Measurements from ENCODE around the gene TRIM77.
"Not testable (repeated sequence)": the region's sequence is repeated elsewhere in the genome, so short reads cannot be mapped to it uniquely, and the experiment has no call there.

The TRIM77 gene, protein sequence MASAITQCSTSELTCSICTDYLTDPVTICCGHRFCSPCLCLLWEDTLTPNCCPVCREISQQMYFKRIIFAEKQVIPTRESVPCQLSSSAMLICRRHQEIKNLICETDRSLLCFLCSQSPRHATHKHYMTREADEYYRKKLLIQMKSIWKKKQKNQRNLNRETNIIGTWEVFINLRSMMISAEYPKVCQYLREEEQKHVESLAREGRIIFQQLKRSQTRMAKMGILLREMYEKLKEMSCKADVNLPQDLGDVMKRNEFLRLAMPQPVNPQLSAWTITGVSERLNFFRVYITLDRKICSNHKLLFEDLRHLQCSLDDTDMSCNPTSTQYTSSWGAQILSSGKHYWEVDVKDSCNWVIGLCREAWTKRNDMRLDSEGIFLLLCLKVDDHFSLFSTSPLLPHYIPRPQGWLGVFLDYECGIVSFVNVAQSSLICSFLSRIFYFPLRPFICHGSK

GRCh38 chr11:89709999-89710398, at the start of gene TRIM77:
TRIM77 (plus strand) TSS chr11:89710299; CDS start chr11:89710299, 0 bp downstream.
- not testable (repeated sequence) for DNase-seq (ENCODE audit: low read depth in 4 of 4, low spot score in 1 of 4)

GRCh38 chr11:89667001-89667400, 43.1 kb upstream of the TRIM77 start:
- DNase-seq (ENCODE audit: low read depth in 4 of 4, low spot score in 1 of 4), result no peak

GRCh38 chr11:89668158-89668557, 41.9 kb upstream of the TRIM77 start:
- DNase-seq (ENCODE audit: low read depth in 4 of 4, low spot score in 1 of 4), result not testable (repeated sequence)

- DNase-seq (ENCODE audit: low read depth in 4 of 4, low spot score in 1 of 4), result not testable (repeated sequence)
These were observed 40.5 kb upstream of the TRIM77 start for GRCh38 chr11:89669586-89669985.

DNA sequence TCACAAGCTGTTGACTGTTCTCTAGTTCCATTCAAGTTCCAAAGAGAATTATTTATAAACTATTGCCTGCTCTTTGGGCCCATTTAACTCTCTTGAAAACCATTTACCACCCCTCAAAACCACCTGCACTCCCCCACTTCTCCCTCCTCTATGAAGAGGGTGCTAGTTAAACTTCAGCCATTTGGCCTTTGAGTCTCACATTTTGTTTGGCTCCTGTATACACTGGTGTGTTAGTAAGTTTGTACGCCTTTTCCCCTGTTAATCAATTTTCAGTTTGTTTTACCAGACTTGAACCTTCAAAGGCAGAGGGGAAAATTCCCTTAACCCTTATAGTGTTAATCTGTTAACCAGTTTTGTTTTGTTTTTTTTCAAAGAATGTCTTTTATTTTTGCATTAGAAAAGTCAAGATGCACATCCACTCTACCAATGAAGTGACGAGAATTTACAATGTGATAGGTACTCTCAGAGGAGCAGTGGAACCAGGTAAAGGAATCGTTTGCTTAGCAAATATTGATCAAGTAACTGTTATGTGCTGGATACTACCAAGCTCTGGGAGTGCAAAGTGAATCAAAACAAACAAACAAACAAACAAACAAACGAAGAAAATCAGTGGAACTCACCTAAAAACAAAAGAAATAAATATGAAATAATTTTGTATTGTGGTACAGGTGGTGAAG, 40.0 kb upstream of the TRIM77 start:
- DNase-seq (ENCODE audit: low read depth in 4 of 4, low spot score in 1 of 4), result not testable (repeated sequence)

DNA sequence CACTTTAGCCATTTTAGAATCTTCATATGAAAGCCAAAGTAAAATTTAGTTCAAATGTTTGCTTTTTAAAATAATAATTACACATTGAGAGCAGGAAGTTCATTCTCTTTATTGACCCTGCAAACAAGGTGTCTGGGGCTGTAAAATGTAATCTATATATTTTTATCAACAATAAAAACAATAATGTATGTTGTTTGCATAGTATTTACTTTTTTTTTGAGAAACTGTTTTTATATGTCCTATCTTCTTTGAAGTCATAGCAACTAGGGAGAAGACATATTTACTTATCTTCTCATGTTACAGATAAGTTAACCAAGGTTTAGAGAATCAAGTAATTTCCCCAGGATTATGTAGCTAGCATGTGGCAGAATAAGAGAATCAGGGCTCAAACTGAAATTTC, 37.6 kb upstream of the TRIM77 start:
- DNase-seq (ENCODE audit: low read depth in 4 of 4, low spot score in 1 of 4), result not testable (repeated sequence)

DNA sequence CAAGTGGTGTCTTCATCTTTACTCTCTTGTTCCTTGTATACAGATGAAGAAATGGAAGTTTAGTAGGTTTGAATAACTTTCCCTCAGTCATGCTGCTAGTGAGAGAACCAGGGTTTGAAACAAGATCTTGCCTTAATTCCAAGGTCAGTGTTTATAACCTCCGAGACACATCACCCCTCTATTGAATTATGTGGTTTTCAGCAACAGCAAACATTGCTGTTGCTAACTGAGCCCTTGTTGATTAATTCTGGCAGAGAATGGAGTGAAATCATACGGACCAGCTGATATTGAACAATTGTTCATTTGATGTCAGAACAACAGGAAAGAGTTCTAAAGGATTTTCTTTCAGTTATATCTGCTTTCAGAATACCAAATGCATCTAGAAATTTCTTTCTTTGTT, 36.7 kb upstream of the TRIM77 start:
- not testable (repeated sequence) for DNase-seq (ENCODE audit: low read depth in 4 of 4, low spot score in 1 of 4)

- not testable (repeated sequence) for DNase-seq (ENCODE audit: low read depth in 4 of 4, low spot score in 1 of 4)
These were observed 34.7 kb upstream of the TRIM77 start for GRCh38 chr11:89675383-89675782.

GRCh38 chr11:89675948-89676347, 34.2 kb upstream of the TRIM77 start:
- DNase-seq (ENCODE audit: low read depth in 4 of 4, low spot score in 1 of 4), result not testable (repeated sequence)

GRCh38 chr11:89707080-89707479, 3.0 kb upstream of the TRIM77 start:
- not testable (repeated sequence) for DNase-seq (ENCODE audit: low read depth in 4 of 4, low spot score in 1 of 4)

GRCh38 chr11:89724866-89725498, 14.9 kb downstream of the TRIM77 start:
- DNase-seq (ENCODE audit: low read depth in 4 of 4, low spot score in 1 of 4), result not testable (repeated sequence)

DNA sequence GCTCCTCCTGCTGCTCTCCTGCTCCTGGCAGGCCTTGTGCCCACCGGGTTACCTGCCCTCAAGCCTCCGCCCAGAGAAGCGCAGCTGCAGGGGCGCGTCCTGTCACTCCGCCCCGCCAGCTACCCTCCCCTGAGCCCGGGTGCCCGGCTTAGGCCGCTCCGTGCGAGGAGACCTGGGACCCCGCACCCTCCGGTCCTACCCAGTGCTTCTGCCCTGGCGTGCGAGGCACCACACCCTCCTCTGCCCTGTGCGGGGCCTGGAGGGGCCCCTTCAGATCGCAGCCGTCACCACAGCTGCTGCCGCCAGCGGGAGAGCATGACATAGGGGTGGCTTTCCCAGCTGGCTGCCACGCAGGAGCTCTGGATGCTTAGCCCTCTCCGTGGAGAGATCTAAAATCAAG, 20.1 kb downstream of the TRIM77 start:
- not testable (repeated sequence) for DNase-seq (ENCODE audit: low read depth in 4 of 4, low spot score in 1 of 4)

GRCh38 chr11:89736566-89736965, 26.5 kb downstream of the TRIM77 start:
- DNase-seq (ENCODE audit: low read depth in 4 of 4, low spot score in 1 of 4), result no peak

GRCh38 chr11:89737116-89737515, 27.0 kb downstream of the TRIM77 start:
- no peak for DNase-seq (ENCODE audit: low read depth in 4 of 4, low spot score in 1 of 4)

DNA sequence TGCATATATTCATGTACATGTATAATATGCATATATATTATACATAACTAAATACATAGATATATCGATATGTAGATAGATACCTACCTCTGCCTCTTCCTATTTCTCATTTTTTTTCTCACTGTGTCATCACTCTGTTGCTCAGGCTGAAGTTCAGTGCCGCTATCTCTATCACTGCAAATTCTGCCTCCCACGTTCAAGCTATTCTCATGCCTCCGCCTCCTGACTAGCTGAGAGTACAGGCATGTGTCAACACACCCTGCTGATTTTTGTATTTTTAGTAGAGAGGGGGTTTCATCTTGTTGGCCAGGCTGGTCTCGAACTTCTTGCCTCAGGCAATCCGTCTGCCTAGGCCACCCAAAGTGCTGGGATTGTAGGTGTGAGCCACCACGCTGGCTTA, 31.3 kb downstream of the TRIM77 start:
- not testable (repeated sequence) for DNase-seq (ENCODE audit: low read depth in 4 of 4, low spot score in 1 of 4)

DNA sequence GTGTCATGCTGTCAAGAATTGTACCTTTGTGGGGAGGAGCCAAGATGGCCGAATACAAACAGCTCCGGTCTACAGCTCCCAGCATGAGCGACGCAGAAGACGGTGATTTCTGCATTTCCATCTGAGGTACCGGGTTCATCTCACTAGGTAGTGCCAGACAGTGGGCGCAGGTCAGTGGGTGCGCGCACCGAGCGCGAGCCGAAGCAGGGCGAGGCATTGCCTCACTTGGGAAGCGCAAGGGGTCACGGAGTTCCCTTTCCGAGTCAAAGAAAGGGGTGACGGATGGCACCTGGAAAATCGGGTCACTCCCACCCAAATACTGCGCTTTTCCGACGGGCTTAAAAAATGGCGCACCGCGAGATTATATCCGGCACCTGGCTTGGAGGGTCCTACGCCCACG, 34.1 kb downstream of the TRIM77 start:
- DNase-seq (ENCODE audit: low read depth in 4 of 4, low spot score in 1 of 4), result not testable (repeated sequence)

DNA sequence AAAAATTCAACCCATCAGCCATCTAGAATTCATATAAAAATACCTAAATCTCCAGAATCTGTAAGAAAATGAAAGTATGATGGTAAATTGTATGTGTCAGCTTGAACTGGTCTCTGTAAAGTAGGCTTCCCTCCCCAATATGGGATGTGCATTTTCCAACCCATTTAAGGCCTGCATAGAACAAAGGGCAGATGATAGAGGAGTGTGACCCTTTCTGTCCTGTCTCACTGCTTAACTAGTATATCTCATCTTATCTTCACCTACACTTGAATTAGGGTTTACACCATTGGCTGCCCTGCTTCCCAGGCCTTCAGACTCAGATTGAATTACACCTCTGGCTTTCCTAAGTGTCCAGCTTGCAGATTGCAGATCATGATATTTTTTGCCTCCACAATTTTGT, 40.7 kb downstream of the TRIM77 start:
- DNase-seq (ENCODE audit: low read depth in 4 of 4, low spot score in 1 of 4), result not testable (repeated sequence)

All from stimulated activated CD4-positive, alpha-beta T cell treated with anti-CD3 and anti-CD28 coated beads, Interleukin-1b, Interleukin-23, amount 100 ng/mL, for 24 hours (primary cell).